GM12865 (cell line): ENCODE data around the gene STX18.

ENCODE experiments used
- DNase-seq: peaks from one replicate; pipeline ENCODE4 v3.0.0; 2010; ENCODE audit warnings: low read depth
- H3K4me3 ChIP-seq: 2 replicates; pipeline ENCODE4 v1.5.1; 2011; ENCODE audit warnings: mild to moderate bottlenecking, low read depth, low read length, control low read depth
- CTCF ChIP-seq: IDR thresholded peaks from 2 replicates; pipeline ENCODE4 v1.5.1; 2011; ENCODE audit warnings: low read length, control low read depth, low read depth, inconsistent platforms; ENCODE audit not compliant: insufficient read depth; ENCODE audit errors: missing control alignments

Gene STX18

GRCh38 chr4:4420421-4420820, 121.4 kb downstream of the STX18 start:
- no peak for DNase-seq
- no peak overlapping the region for H3K4me3 ChIP-seq
- no peak for TF ChIP-seq CTCF

GRCh38 chr4:4419896-4420295, 122.0 kb downstream of the STX18 start:
- DNase-seq: no peak
- TF ChIP-seq CTCF: no peak
- no peak overlapping the region for H3K4me3 ChIP-seq

GRCh38 chr4:4418676-4419390, 123.0 kb downstream of the STX18 start:
- TF ChIP-seq CTCF: no peak
- DNase-seq: no peak
- no peak overlapping the region for H3K4me3 ChIP-seq

GRCh38 chr4:4417886-4418285, 124.0 kb downstream of the STX18 start:
- no peak overlapping the region for H3K4me3 ChIP-seq
- no peak for DNase-seq
- no peak for TF ChIP-seq CTCF

GRCh38 chr4:4416981-4417380, 124.9 kb downstream of the STX18 start:
- no peak for TF ChIP-seq CTCF
- H3K4me3 ChIP-seq: no peak overlapping the region
- DNase-seq: no peak

GRCh38 chr4:4415806-4416805, 125.7 kb downstream of the STX18 start:
- TF ChIP-seq CTCF: no peak
- no peak for DNase-seq
- H3K4me3 ChIP-seq: no peak overlapping the region
